Left lung (tissue), 10 donors: ENCODE measurements around the gene COL5A1. TPM values are rescaled to one million over a fixed set of nuclear protein-coding genes. Genes with fewer than 3 reads are reported as not detected.

Experiments used
- ATAC-seq: fragments of 200-7000 bp; cut with Tn5 transposase; one replicate; pipeline ENCODE4 v1.9.1; 2020; ENCODE audit warnings: moderate library complexity
- DNase-seq, 4 donors: peaks; one replicate each; pipeline ENCODE4 v3.0.0-alpha.2; 2013 to 2020
- H3K27ac ChIP-seq, 2 donors: fragments of 200-600 bp; sonication (generic) in 1 of 2; one replicate each; pipeline versions ENCODE4 v1.5.0 to v1.8.0; 2020 to 2021
- H3K27me3 ChIP-seq, 2 donors: fragments of 200-600 bp; sonication (generic) in 1 of 2; one replicate each; pipeline versions ENCODE4 v1.5.0 to v1.8.0; 2020 to 2021
- H3K36me3 ChIP-seq, 2 donors: fragments of 200-600 bp; sonication (generic) in 1 of 2; one replicate each; pipeline versions ENCODE4 v1.5.0 to v1.8.0; 2020 to 2021
- H3K4me1 ChIP-seq, 2 donors: fragments of 200-600 bp; one replicate each; pipeline ENCODE4 v1.8.0; 2021
- H3K4me3 ChIP-seq, 2 donors: fragments of 200-600 bp; sonication (generic) in 1 of 2; one replicate each; pipeline versions ENCODE4 v1.5.0 to v1.8.0; 2020 to 2021; ENCODE audit warnings: mild to moderate bottlenecking in 1 of 2
- H3K9me3 ChIP-seq, 2 donors: fragments of 200-600 bp; sonication (generic) in 1 of 2; one replicate each; pipeline versions ENCODE4 v1.5.0 to v1.8.0; 2020 to 2021
- intact Hi-C, 2 donors: fragments of 100-400 bp; cut with DNase I; formaldehyde crosslinking; loops; one replicate each; pipeline versions ENCODE4 v1.11.2 to v1.14.2; 2022
- polyA plus RNA-seq, 6 donors: library from polyadenylated mRNA; unstranded; fragments of 120-200 nt; gene quantifications; one replicate each; pipeline ENCODE4 v1.2.1, GENCODE V29; 2013; ENCODE audit not compliant: insufficient read length in 6 of 6
- total RNA-seq, 2 donors: library from RNA; stranded (reverse); fragmentation: NEBNext Ultra II Directional; extraction: Animal tissue kit (Norgen Biotek cat#: 25700); gene quantifications; one replicate each; pipeline ENCODE4 v1.2.1, GENCODE V29; 2021
- TF ChIP-seq, protein P1 (sequence below), 2 donors: fragments of 200-600 bp; sonication (generic) in 1 of 2; IDR thresholded peaks; one replicate each; pipeline versions ENCODE4 v1.5.0 to v1.8.0; 2021; ENCODE audit warnings: antibody characterized with exemption in 2 of 2
- donor health status: DM: no; HTN: yes; CAD: no.
- donor health status: DM: no; HTN: no; CAD: no.

Gene COL5A1
- total and polyA plus RNA-seq, 8 donors = 168 to 357 (median 213) TPM

DNA sequence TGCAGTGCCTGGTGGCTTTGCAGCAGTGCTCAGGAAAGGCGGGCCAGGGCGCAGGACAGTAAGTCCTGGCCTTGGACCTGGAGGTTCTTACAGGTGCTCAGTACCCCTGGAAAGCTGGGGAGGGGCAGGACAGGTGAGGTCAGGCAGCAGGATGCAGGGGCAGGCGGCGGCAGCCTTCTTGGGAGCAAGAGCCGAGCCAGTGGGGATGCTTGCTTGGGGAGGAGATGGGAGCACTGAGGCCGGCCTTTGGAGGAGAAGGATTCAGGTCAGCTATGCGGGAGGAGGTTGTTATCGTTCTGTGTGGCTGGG lies 98.0 kb downstream of the COL5A1 start:
- Histone ChIP-seq H3K4me3 (no peak overlapping the region), H3K27ac (no peak overlapping the region), H3K4me1 (no peaks in the 10 kb centered on the region), H3K36me3 (no peaks in the 10 kb centered on the region), H3K27me3 (peaks cover 0 to 22% of the 10 kb centered on the region in 2 donors), H3K9me3 (peaks cover 0 to 2% of the 10 kb centered on the region in 2 donors)
- intact Hi-C loops = no loop called here
- TF ChIP-seq, protein P1, sequence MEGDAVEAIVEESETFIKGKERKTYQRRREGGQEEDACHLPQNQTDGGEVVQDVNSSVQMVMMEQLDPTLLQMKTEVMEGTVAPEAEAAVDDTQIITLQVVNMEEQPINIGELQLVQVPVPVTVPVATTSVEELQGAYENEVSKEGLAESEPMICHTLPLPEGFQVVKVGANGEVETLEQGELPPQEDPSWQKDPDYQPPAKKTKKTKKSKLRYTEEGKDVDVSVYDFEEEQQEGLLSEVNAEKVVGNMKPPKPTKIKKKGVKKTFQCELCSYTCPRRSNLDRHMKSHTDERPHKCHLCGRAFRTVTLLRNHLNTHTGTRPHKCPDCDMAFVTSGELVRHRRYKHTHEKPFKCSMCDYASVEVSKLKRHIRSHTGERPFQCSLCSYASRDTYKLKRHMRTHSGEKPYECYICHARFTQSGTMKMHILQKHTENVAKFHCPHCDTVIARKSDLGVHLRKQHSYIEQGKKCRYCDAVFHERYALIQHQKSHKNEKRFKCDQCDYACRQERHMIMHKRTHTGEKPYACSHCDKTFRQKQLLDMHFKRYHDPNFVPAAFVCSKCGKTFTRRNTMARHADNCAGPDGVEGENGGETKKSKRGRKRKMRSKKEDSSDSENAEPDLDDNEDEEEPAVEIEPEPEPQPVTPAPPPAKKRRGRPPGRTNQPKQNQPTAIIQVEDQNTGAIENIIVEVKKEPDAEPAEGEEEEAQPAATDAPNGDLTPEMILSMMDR (IDR thresholded peaks at IDR 0.05) = no peak
- no peak for DNase-seq
- no peak for ATAC-seq

DNA sequence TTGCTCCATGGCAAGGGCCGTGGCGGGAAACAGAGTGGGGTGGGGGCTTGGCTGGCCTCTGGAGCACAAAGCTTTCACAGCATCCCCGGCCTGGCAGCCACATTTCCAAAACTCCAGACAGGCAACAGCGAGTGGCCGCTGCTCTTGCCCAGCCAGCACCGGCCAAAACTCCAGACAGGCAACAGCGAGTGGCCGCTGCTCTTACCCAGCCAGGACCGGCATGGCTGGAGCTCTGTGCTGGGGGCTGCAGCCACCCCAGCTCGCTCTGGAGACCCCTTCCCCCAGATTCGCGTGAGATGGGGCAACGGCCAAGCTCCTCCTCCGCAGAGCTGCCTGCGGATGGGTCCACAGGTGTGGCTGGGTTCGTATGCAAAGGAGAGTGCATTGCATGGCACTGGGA lies 98.5 kb downstream of the COL5A1 start:
- Histone ChIP-seq H3K36me3 (no peaks in the 10 kb centered on the region), H3K4me1 (no peaks in the 10 kb centered on the region), H3K4me3 (no peak overlapping the region), H3K27ac (no peak overlapping the region), H3K9me3 (peaks cover 0 to 2% of the 10 kb centered on the region in 2 donors), H3K27me3 (peaks cover 0 to 22% of the 10 kb centered on the region in 2 donors)
- TF ChIP-seq, protein P1 (IDR thresholded peaks at IDR 0.05) = no peak
- ATAC-seq = no peak
- DNase-seq = no peak
- intact Hi-C loops = loop anchor here in 1 of 2 donors (5.0 kb wide), 1 partner anchor 43 kb away; no protein-coding TSS in a partner anchor

DNA sequence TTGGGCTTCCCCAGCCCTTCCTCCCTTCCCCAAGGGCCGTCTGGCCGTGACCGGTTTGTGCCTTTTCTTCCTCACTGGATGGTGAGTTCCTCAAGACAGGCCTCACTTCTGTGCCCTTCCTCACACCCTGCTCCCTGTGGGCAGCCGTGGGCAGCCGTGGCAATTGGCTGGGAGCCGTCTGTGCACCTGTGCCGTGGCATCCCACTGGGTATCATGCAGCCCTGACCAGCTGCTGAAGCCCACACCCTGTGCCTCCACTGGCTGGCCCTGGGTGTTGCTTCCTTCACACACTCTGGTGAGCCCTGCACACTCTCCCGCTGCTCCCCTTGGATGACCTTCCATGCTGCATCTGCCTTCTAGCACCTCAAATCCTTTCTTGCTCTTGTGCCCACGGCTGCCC lies 100.2 kb downstream of the COL5A1 start:
- DNase-seq (no peak), ATAC-seq (no peak)
- Histone ChIP-seq H3K36me3 (no peaks in the 10 kb centered on the region), H3K4me3 (no peak overlapping the region), H3K9me3 (peaks cover 0 to 2% of the 10 kb centered on the region in 2 donors), H3K27ac (no peak overlapping the region), H3K27me3 (peaks cover 0 to 22% of the 10 kb centered on the region in 2 donors), H3K4me1 (no peaks in the 10 kb centered on the region)
- intact Hi-C loops = loop anchor here in 1 of 2 donors (5.0 kb wide), 1 partner anchor 45 kb away; no protein-coding TSS in a partner anchor
- TF ChIP-seq, protein P1 (IDR thresholded peaks at IDR 0.05) = no peak

DNA sequence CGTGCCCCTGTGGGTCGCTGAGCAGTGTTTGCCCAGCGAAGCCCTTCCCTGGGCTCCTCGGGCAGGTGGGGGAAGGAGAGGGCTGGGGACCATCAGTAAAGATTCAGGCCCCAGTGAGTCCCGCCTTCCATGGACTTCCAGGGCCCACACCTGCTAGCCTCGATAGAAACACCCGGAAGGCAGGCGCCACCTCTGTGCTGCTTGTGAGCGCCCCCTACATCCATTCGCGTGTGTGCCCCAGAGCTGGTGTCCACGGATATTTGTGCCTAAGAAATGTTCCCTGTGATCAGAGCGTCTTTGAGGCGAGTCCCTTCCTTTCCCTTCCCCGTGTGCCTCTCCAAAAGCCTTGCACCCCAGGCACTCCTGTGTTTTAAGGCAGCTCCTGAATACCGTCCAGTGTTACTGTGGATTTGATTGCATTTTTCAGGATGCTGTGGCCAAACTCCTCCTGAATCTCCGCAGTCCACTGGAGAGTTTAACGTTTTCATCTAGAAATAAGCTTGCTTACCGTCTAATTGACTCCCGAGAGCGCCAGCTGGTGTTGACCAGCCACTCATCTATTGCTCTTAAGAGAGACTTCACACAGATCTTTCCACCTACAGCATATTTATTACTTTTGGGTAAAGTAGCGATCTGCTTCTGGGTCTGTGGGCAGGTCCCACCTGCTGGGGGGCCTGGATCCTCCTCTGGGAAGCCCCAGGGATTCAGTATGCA lies 101.4 kb downstream of the COL5A1 start:
- TF ChIP-seq, protein P1 (IDR thresholded peaks at IDR 0.05) = no peak
- Histone ChIP-seq H3K36me3 (no peaks in the 10 kb centered on the region), H3K4me3 (no peak overlapping the region), H3K4me1 (no peaks in the 10 kb centered on the region), H3K9me3 (peaks cover 0 to 4% of the 10 kb centered on the region in 2 donors), H3K27me3 (peaks cover 0 to 22% of the 10 kb centered on the region in 2 donors), H3K27ac (no peak overlapping the region)
- ATAC-seq = no peak
- intact Hi-C loops = loop anchor here in 1 of 2 donors (5.0 kb wide), 1 partner anchor 46 kb away; no protein-coding TSS in a partner anchor
- DNase-seq = no peak

DNA sequence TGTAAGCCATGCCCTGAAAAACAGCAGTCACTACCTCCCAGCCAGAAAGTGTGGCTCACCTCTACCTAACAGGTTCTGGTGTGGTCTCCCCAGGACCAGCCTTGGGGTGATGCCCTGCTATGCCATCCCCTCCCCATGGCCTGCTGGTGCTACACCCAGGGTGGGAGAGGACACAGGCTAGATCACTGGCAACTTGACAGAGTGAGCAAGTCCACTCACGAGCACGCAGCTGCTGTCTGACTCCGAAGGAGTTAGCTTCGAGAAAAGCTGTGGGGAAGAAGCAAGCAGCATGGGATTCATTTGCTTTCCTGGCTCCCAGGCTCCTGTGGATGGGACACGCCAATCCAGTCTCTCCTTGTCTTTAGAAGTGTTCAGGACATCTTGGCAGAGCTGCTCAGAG lies 102.2 kb downstream of the COL5A1 start:
- H3K27ac ChIP-seq = no peak overlapping the region
- intact Hi-C loops = loop anchor here in 1 of 2 donors (5.0 kb wide), 1 partner anchor 47 kb away; no protein-coding TSS in a partner anchor
- H3K9me3 ChIP-seq = peaks cover 0 to 4% of the 10 kb centered on the region in 2 donors
- H3K4me3 ChIP-seq = no peak overlapping the region
- no peak for DNase-seq
- peaks cover 0 to 18% of the 10 kb centered on the region in 2 donors for H3K27me3 ChIP-seq
- H3K36me3 ChIP-seq = no peaks in the 10 kb centered on the region
- no peaks in the 10 kb centered on the region for H3K4me1 ChIP-seq
- no peak for ATAC-seq
- TF ChIP-seq, protein P1 (IDR thresholded peaks at IDR 0.05) = no peak
